HCEC 1CT (cell line): ENCODE results near the gene NPAS1.

Experiments
- DNase-seq: peaks from one replicate; pipeline ENCODE4 v3.0.0-alpha.2; 2017

The NPAS1 gene

GRCh38 chr19:47021536-47022139, 2.0 kb downstream of the NPAS1 start:
- DNase-seq: no peak

GRCh38 chr19:47022140-47022536, 2.5 kb downstream of the NPAS1 start:
- DNase-seq: no peak

GRCh38 chr19:47022541-47023447, 3.2 kb downstream of the NPAS1 start:
- no peak for DNase-seq

- DNase-seq: no peak
These were observed 3.8 kb downstream of the NPAS1 start for GRCh38 chr19:47023448-47023794.

GRCh38 chr19:47024502-47024901, 4.9 kb downstream of the NPAS1 start:
- DNase-seq: no peak

GRCh38 chr19:47026156-47026555, 6.5 kb downstream of the NPAS1 start:
- DNase-seq: no peak

GRCh38 chr19:47026889-47027288, 7.3 kb downstream of the NPAS1 start:
- no peak for DNase-seq

- DNase-seq: no peak
These were observed 8.0 kb downstream of the NPAS1 start for GRCh38 chr19:47027586-47028088.

GRCh38 chr19:47028195-47028601, 8.6 kb downstream of the NPAS1 start:
- no peak for DNase-seq

- DNase-seq: no peak
These were observed 12.7 kb downstream of the NPAS1 start for GRCh38 chr19:47032171-47032811.

GRCh38 chr19:47035127-47036096, 15.8 kb downstream of the NPAS1 start:
- peak; percentile 63 for DNase-seq

GRCh38 chr19:47036097-47036651, 16.5 kb downstream of the NPAS1 start:
- DNase-seq: no peak

- no peak for DNase-seq
These were observed 18.1 kb downstream of the NPAS1 start for GRCh38 chr19:47037766-47038165.

GRCh38 chr19:47039239-47039874, 19.7 kb downstream of the NPAS1 start:
- no peak for DNase-seq

- DNase-seq: no peak
These were observed 21.2 kb downstream of the NPAS1 start for GRCh38 chr19:47040869-47041268.

- DNase-seq: no peak
These were observed 25.6 kb downstream of the NPAS1 start for GRCh38 chr19:47044946-47045866.

GRCh38 chr19:47045867-47046470, 26.3 kb downstream of the NPAS1 start:
- no peak for DNase-seq

GRCh38 chr19:47047272-47047762, 27.7 kb downstream of the NPAS1 start:
- DNase-seq: no peak

GRCh38 chr19:47047763-47048405, 28.2 kb downstream of the NPAS1 start:
- DNase-seq: peak; percentile 91
